ENCODE data around the gene SMG6. TPM values are rescaled to one million over a fixed set of nuclear protein-coding genes. Genes with fewer than 3 reads are reported as not detected.

Gene SMG6
- total and polyA plus RNA-seq, 7 experiments from 2014 or later, result 8.6 to 65.3 (median 52.7) TPM

DNA sequence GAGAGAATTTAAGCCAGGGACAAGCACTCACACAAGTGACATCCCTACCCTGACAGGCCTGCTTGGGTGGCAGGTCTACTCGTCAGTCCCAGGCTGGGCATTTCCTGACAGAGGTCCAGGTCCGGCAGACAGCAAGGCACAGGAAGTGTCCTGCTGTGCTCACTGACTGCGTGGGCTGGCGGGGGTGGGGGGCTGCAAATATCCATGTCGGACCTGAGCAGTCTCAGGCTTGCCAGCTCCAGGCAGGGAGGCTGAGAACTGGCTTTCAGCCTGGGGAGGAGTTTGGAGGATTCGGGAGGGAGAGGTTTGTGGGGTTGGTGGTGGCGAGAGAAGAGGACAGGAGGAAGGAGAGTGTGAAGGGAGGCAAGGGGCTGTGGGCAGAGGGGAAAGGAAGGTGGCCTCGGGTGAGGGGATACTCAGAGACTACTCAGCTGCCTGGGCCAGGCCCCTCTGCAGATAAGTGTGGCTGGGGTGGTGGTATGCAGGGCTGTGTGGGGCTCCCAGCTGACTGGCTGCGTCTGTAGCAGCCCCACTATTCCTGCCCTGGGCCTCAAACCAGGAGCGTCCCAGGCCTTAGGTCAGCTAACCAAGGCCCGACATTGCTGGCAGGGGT lies 240.9 kb downstream of the SMG6 start:
- H3K4me1 Mint-ChIP-seq, result peaks cover 0 to 69% (median 6%) of the 10 kb centered on the region in 7 donors
- peaks cover 5 to 67% (median 54%) of the 10 kb centered on the region in 5 donors for H3K36me3 Mint-ChIP-seq
- no peak overlapping the region for H3K4me3 ChIP-seq (ENCODE audit: low read length)
- peaks cover 4 to 8% of the 10 kb centered on the region in 2 donors for H3K4me1 ChIP-seq (ENCODE audit: control insufficient read depth in 2 of 2, insufficient read depth in 2 of 2, low read length in 2 of 2)
- H3K9me3 Mint-ChIP-seq, result no peaks in the 10 kb centered on the region
- no peak overlapping the region for H3K27ac ChIP-seq (ENCODE audit: low read depth, low read length)
- no peak for ATAC-seq
- peak overlapping the region in 1 of 9 donors; percentile 73 for H3K27ac Mint-ChIP-seq
- H3K4me3 Mint-ChIP-seq, result peak overlapping the region in 1 of 10 donors; percentile 12
- ChIA-PET CTCF (no interaction called here), POLR2A (interaction anchor here (0.7 kb wide), 1 partner anchor 217 kb away, joined by 3 read pairs; no protein-coding TSS in a partner anchor)
- no peak for DNase-seq
- no peaks in the 10 kb centered on the region for H3K27me3 ChIP-seq (ENCODE audit: control insufficient read depth in 2 of 2, insufficient read depth in 2 of 2, low read length in 2 of 2)
- H3K36me3 ChIP-seq (ENCODE audit: control insufficient read depth in 2 of 3, insufficient read depth in 3 of 3, low read length in 3 of 3), result peaks cover 0 to 74% (median 3%) of the 10 kb centered on the region in 3 experiments
- intact Hi-C loops (cut with micrococcal nuclease), result loop anchor here in 1 of 2 donors (5.0 kb wide), 1 partner anchor 110 kb away; no protein-coding TSS in a partner anchor
- H3K9me3 ChIP-seq (ENCODE audit: control insufficient read depth in 2 of 3, low read length in 3 of 3), result no peaks in the 10 kb centered on the region
- H3K27me3 Mint-ChIP-seq, result peaks cover 3 to 10% (median 5%) of the 10 kb centered on the region in 5 donors

DNA sequence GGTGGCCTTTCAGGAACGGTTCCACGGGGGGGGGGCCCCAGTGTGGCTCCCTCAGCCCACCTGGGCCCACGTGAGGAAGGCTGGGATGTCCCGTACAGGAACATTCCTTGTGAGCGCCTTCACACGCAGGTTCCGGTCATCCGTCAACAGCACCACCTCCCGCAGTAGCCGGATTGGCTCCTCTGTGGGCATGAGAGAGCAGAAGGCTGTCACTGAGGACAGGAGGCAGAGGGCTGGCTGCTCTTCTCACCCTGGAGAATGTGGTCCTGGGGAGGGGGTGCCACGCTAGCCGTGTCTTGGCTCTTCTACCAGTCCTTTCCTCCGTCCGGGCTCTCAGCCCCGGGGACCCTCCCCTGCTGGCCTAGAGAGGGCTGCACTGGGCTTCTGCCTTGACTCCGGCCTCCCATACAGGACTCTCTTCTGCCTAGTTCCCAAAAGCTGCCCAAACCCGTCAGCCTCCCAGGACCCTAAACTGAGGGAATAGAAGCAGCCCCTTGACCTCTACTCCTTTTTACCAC lies 242.1 kb downstream of the SMG6 start:
- no peak for DNase-seq
- Histone ChIP-seq H3K9me3 (ENCODE audit: control insufficient read depth in 2 of 3, low read length in 3 of 3) (no peaks in the 10 kb centered on the region), H3K27ac (ENCODE audit: low read depth, low read length) (no peak overlapping the region), H3K27me3 (ENCODE audit: control insufficient read depth in 2 of 2, insufficient read depth in 2 of 2, low read length in 2 of 2) (no peaks in the 10 kb centered on the region), H3K36me3 (ENCODE audit: control insufficient read depth in 2 of 3, insufficient read depth in 3 of 3, low read length in 3 of 3) (peaks cover 0 to 62% (median 3%) of the 10 kb centered on the region in 3 experiments), H3K4me1 (ENCODE audit: control insufficient read depth in 2 of 2, insufficient read depth in 2 of 2, low read length in 2 of 2) (peaks cover 1 to 9% of the 10 kb centered on the region in 2 donors), H3K4me3 (ENCODE audit: low read length) (no peak overlapping the region)
- Mint-ChIP-seq H3K4me3 (peak overlapping the region in 1 of 10 donors; percentile 9), H3K27ac (peak overlapping the region in 1 of 9 donors; percentile 42), H3K9me3 (no peaks in the 10 kb centered on the region), H3K4me1 (peaks cover 0 to 60% (median 6%) of the 10 kb centered on the region in 7 donors), H3K36me3 (peaks cover 5 to 58% (median 46%) of the 10 kb centered on the region in 5 donors), H3K27me3 (peaks cover 3 to 10% (median 5%) of the 10 kb centered on the region in 5 donors)
- CTCF ChIA-PET, result no interaction called here
- POLR2A ChIA-PET, result no interaction called here
- no peak for ATAC-seq
- intact Hi-C loops (cut with micrococcal nuclease), result loop anchor here in 1 of 2 donors (5.0 kb wide), 1 partner anchor 111 kb away; no protein-coding TSS in a partner anchor

DNA sequence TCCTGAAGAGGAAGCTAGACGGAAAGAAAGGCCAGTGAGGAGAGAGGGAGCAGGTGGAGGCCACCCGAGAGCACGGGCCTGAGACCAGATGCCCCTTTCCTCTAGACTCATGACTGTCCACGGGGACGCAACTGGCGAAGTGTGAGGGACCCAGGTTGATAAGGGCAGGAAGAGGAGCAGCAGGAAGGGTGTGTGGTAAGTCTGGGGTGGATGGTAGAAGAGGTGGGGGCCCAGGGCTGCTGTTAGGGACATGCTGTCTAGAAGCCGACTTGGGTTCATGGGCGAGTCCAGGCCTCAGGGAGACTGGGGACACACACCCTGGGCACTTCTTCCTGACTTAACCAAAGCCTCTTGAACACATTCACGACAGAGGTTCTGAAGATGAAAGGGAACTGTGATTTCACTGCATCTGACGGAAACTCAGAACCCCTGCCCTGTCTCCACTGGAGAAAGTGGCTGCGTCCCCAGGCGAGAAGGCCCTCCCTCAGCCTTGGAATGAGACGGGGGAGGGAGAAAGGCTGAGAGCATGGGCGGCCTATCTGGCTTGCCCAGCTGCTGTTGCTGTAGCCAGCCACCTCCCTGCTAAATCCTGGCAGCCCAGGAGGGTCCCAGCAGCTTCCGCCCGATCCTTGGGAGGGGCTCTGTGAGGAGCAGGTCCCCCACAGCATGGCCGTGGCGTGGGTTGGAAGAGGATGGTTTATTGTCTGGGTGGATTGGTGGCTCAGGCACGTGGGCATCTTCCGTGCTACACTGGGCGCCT lies 242.7 kb downstream of the SMG6 start:
- Mint-ChIP-seq H3K27ac (peak overlapping the region in 1 of 9 donors; percentile 85), H3K9me3 (no peaks in the 10 kb centered on the region), H3K4me1 (peaks cover 0 to 55% (median 6%) of the 10 kb centered on the region in 7 donors), H3K36me3 (peaks cover 5 to 52% (median 41%) of the 10 kb centered on the region in 5 donors), H3K27me3 (peaks cover 0 to 10% (median 5%) of the 10 kb centered on the region in 5 donors), H3K4me3 (peak overlapping the region in 1 of 10 donors; percentile 79)
- ChIA-PET POLR2A (interaction anchor here (0.6 kb wide), 1 partner anchor 147 kb away, joined by 3 read pairs; no protein-coding TSS in a partner anchor), CTCF (interaction anchor here (3.6 to 4.4 kb wide), 2 partner anchors 184 to 223 kb away, joined by 19 to 31 read pairs; no protein-coding TSS in a partner anchor)
- H3K27me3 ChIP-seq (ENCODE audit: control insufficient read depth in 2 of 2, insufficient read depth in 2 of 2, low read length in 2 of 2), result no peaks in the 10 kb centered on the region
- no peaks in the 10 kb centered on the region for H3K9me3 ChIP-seq (ENCODE audit: control insufficient read depth in 2 of 3, low read length in 3 of 3)
- DNase-seq (no peak), ATAC-seq (no peak)
- H3K36me3 ChIP-seq (ENCODE audit: control insufficient read depth in 2 of 3, insufficient read depth in 3 of 3, low read length in 3 of 3), result peaks cover 0 to 56% (median 3%) of the 10 kb centered on the region in 3 experiments
- H3K4me1 ChIP-seq (ENCODE audit: control insufficient read depth in 2 of 2, insufficient read depth in 2 of 2, low read length in 2 of 2), result peaks cover 5 to 14% of the 10 kb centered on the region in 2 donors
- H3K27ac ChIP-seq (ENCODE audit: low read depth, low read length), result no peak overlapping the region
- H3K4me3 ChIP-seq (ENCODE audit: low read length), result no peak overlapping the region
- intact Hi-C loops (cut with micrococcal nuclease), result loop anchor here in 1 of 2 donors (5.0 kb wide), 1 partner anchor 111 kb away; no protein-coding TSS in a partner anchor

- no peaks in the 10 kb centered on the region for H3K27me3 ChIP-seq (ENCODE audit: control insufficient read depth in 2 of 2, insufficient read depth in 2 of 2, low read length in 2 of 2)
- Mint-ChIP-seq H3K9me3 (no peaks in the 10 kb centered on the region), H3K4me3 (peak overlapping the region in 1 of 10 donors; percentile 79), H3K27me3 (peaks cover 0 to 10% (median 5%) of the 10 kb centered on the region in 5 donors), H3K27ac (peak overlapping the region in 1 of 9 donors; percentile 85), H3K4me1 (peaks cover 0 to 51% (median 6%) of the 10 kb centered on the region in 7 donors), H3K36me3 (peaks cover 5 to 46% (median 36%) of the 10 kb centered on the region in 5 donors)
- ChIA-PET POLR2A (interaction anchor here (0.6 kb wide), 1 partner anchor 147 kb away, joined by 3 read pairs; no protein-coding TSS in a partner anchor), CTCF (interaction anchor here (3.6 to 4.4 kb wide), 2 partner anchors 184 to 223 kb away, joined by 19 to 31 read pairs; no protein-coding TSS in a partner anchor)
- intact Hi-C loops (cut with micrococcal nuclease), result loop anchor here in 1 of 2 donors (5.0 kb wide), 1 partner anchor 112 kb away; no protein-coding TSS in a partner anchor
- H3K27ac ChIP-seq (ENCODE audit: low read depth, low read length), result no peak overlapping the region
- peaks cover 0 to 50% (median 0%) of the 10 kb centered on the region in 3 experiments for H3K36me3 ChIP-seq (ENCODE audit: control insufficient read depth in 2 of 3, insufficient read depth in 3 of 3, low read length in 3 of 3)
- no peak for ATAC-seq
- no peaks in the 10 kb centered on the region for H3K9me3 ChIP-seq (ENCODE audit: control insufficient read depth in 2 of 3, low read length in 3 of 3)
- DNase-seq, result no peak
- H3K4me1 ChIP-seq (ENCODE audit: control insufficient read depth in 2 of 2, insufficient read depth in 2 of 2, low read length in 2 of 2), result peaks cover 5 to 14% of the 10 kb centered on the region in 2 donors
- H3K4me3 ChIP-seq (ENCODE audit: low read length), result no peak overlapping the region
Observed at GRCh38 chr17:2060385-2060658, 243.3 kb downstream of the SMG6 start.

- CTCF ChIA-PET, result interaction anchor here (3.6 to 4.4 kb wide), 2 partner anchors 185 to 224 kb away, joined by 19 to 31 read pairs; no protein-coding TSS in a partner anchor
- POLR2A ChIA-PET, result interaction anchor here (0.6 kb wide), 1 partner anchor 148 kb away, joined by 3 read pairs; no protein-coding TSS in a partner anchor
- Mint-ChIP-seq H3K4me3 (peak overlapping the region in 6 of 10 donors; percentile 10 to 81 (median 40)), H3K27ac (peak overlapping the region in 3 of 9 donors; percentile 34 to 85 (median 52)), H3K27me3 (peaks cover 0 to 10% (median 5%) of the 10 kb centered on the region in 5 donors), H3K4me1 (peaks cover 0 to 47% (median 6%) of the 10 kb centered on the region in 7 donors), H3K36me3 (peaks cover 5 to 43% (median 34%) of the 10 kb centered on the region in 5 donors), H3K9me3 (no peaks in the 10 kb centered on the region)
- Histone ChIP-seq H3K4me1 (ENCODE audit: control insufficient read depth in 2 of 2, insufficient read depth in 2 of 2, low read length in 2 of 2) (peaks cover 5 to 14% of the 10 kb centered on the region in 2 donors), H3K9me3 (ENCODE audit: control insufficient read depth in 2 of 3, low read length in 3 of 3) (no peaks in the 10 kb centered on the region), H3K27me3 (ENCODE audit: control insufficient read depth in 2 of 2, insufficient read depth in 2 of 2, low read length in 2 of 2) (no peaks in the 10 kb centered on the region), H3K4me3 (ENCODE audit: low read length) (no peak overlapping the region), H3K27ac (ENCODE audit: low read depth, low read length) (no peak overlapping the region), H3K36me3 (ENCODE audit: control insufficient read depth in 2 of 3, insufficient read depth in 3 of 3, low read length in 3 of 3) (peaks cover 0 to 45% (median 0%) of the 10 kb centered on the region in 3 experiments)
- intact Hi-C loops (cut with micrococcal nuclease), result loop anchor here in 1 of 2 donors (5.0 kb wide), 1 partner anchor 113 kb away; no protein-coding TSS in a partner anchor
- DNase-seq, result no peak
- ATAC-seq, result no peak
Observed at GRCh38 chr17:2059547-2060384, 243.8 kb downstream of the SMG6 start.
